Measurements from ENCODE around the gene PRAC2. TPM values are rescaled to one million over a fixed set of nuclear protein-coding genes. Genes with fewer than 3 reads are reported as not detected.

Gene PRAC2
- total RNA-seq, 2 experiments from 2014 or later: not detected

DNA sequence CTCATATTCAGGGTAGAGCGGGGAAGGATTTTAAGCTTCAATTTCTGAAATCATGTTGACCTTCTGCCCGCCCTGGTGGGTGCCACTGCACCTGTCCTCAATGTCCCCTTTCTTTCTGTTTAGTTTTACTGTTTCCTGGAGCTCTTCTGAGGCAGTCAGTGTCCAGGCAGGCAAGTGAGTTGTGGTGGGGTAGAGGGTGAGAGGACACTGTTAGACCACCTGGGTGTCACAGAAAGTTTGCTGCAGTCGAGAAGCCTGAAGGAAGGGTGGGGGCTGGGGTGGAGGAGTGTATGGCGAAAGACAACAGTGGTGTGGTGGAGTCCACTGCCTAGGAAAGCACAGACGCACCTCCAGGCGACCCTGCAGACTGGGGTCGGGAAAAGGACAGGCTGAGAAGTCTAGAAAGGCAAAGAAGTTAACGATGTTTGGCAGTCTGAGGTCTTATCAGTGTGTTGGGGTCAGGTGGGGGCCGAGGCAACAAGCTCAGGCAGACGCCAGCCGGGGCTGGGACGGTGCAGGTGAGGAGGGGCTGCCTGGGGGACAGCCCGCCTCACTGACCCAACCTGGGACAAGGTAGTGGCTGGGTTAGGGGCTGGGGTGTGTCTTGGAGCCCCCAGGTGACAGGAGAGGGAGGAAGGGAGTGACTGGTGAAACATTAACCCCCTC lies 28.9 kb downstream of the PRAC2 start:
- ChIA-PET CTCF (interaction anchor here (1.1 to 5.2 kb wide), 5 partner anchors 28 to 281 kb away, joined by 3 to 40 read pairs (median 5); partner anchors contain the start of gene PRAC2), POLR2A (no interaction called here)
- no peak for ATAC-seq
- no peak for DNase-seq
- Mint-ChIP-seq H3K27me3 (ENCODE audit: low read depth) (peaks cover 92% of the 10 kb centered on the region), H3K9me3 (ENCODE audit: insufficient read depth) (no peaks in the 10 kb centered on the region), H3K4me1 (ENCODE audit: low read depth) (no peaks in the 10 kb centered on the region), H3K27ac (no peak overlapping the region), H3K36me3 (ENCODE audit: low read depth) (no peaks in the 10 kb centered on the region), H3K4me3 (no peak overlapping the region)

DNA sequence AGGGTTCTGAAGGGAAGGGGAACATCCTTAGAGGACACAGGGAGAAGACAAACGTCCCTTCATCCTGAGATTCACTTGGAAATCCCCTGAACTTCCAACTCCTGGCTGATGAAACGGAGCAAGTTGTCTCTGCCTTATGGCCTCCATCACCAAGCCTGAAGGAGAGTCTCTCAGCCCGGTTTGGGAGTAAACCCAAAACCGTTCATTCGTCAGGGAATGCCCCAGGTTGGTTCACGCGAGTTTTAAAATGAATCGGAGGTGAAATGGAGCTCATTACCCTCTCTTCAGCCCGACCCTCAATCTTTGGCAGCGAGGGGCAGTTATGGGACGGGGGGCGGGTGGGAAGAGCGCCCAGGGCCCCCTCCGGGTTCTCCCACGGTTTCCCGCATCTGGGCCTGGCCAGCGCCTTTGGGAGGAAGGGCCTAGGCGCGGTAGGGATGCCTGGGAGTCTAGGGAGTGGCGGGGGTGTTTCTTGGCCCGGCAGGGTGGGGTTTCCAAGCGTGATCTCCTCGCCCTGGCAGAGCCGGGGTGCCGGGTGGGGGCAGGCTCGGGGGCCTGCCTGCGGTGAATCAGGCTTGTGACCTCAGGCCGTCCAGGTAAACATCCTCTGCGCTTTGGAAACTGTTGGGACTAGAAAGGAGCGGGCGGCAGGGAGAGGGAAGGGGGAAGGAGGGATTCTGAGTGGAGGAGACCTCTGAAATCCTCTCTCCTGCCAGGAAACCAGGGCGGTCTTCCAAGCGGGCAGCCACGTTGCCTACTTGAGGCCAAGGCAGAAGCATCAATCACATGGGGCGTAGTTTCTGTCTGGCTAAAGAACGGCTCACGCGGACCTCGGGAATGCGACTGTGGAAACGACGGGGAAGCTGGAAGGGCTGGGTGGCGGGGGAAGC lies 29.7 kb downstream of the PRAC2 start:
- Mint-ChIP-seq H3K9me3 (ENCODE audit: insufficient read depth) (no peaks in the 10 kb centered on the region), H3K4me1 (ENCODE audit: low read depth) (no peaks in the 10 kb centered on the region), H3K27ac (no peak overlapping the region), H3K36me3 (ENCODE audit: low read depth) (no peaks in the 10 kb centered on the region), H3K4me3 (no peak overlapping the region), H3K27me3 (ENCODE audit: low read depth) (peaks cover 91% of the 10 kb centered on the region)
- DNase-seq (no peak), ATAC-seq (no peak)
- POLR2A ChIA-PET: no interaction called here
- CTCF ChIA-PET: interaction anchor here (1.4 to 2.2 kb wide), 2 partner anchors 29 to 74 kb away, joined by 7 to 10 read pairs; no protein-coding TSS in a partner anchor

DNA sequence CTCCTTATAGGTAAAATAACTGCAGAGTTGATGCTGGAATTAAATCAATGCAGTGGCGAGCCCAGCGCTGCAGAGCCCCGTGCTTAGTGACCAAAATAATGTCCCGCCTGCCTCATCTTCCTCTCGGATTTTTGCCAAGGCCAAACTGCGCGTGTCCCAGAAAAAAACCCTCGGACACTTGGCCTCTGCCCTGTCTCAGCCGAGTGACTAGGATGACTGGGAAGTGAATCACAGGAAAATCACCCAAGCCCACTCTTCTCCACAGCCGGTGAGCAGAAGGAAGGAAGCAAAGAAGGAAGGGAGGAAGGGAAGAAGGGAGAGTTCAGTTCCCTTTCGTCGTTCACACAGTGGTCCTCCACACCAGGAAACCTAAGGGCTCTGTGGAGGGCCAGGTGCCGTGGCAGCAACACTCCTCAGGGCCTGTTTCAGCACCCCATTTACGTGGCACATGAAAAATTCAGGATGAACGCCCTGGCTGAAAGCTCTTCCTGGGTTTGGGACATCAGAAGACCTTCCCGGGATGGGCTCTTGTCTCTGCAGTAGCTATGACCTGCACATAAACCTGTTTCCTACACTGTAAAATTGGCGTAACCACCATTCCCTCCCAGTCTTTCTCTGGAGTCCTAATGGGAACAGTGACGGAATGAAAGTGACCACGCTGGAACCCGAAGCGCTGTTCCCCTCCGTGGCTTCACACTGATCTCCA lies 31.0 kb downstream of the PRAC2 start:
- CTCF ChIA-PET: interaction anchor here (1.4 kb wide), 1 partner anchor 30 kb away, joined by 7 read pairs; no protein-coding TSS in a partner anchor
- POLR2A ChIA-PET: no interaction called here
- no peaks in the 10 kb centered on the region for H3K4me1 Mint-ChIP-seq (ENCODE audit: low read depth)
- ATAC-seq (no peak), DNase-seq (no peak)
- H3K27me3 Mint-ChIP-seq (ENCODE audit: low read depth): peaks cover 92% of the 10 kb centered on the region
- no peaks in the 10 kb centered on the region for H3K9me3 Mint-ChIP-seq (ENCODE audit: insufficient read depth)
- no peaks in the 10 kb centered on the region for H3K36me3 Mint-ChIP-seq (ENCODE audit: low read depth)
- H3K27ac Mint-ChIP-seq: no peak overlapping the region
- no peak overlapping the region for H3K4me3 Mint-ChIP-seq

DNA sequence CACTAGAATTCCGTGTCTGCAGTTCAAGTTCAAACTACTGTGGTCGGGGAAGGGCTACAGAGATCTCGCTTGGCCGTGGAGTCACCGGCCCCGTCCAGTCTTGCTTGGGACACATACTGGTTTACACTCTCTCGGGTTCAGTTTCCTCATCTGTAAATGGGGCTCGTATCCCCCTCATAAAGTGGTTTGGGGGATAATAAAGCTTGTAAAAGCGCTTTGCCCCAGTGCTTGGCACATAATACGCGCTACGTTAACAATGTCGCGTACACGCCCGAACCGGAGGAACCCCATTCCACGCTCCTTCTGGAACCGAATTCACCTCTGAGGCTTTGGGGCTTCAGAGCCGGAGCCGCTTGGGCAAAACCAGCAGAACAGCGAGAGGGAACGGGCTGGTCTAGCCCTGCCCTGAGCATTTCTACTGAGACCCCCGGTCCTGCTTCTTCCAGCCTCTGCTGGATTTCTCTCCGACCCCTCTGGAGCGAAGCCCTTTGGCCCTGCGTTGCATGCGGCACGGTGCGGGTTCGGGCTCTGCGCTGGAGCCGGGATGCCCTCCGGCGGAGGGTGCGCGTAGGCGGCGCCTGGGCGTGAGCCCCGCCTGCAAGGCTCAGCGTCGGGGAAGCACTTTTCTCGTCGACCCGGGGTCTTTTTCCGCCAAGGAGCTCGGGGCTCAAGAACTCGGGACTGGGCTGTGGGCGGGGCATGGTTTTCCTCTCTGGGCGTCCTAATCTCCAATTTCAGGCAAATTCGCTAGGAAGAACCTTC lies 31.7 kb downstream of the PRAC2 start:
- H3K27ac Mint-ChIP-seq: no peak overlapping the region
- ChIA-PET POLR2A (no interaction called here), CTCF (interaction anchor here (2.3 kb wide), 1 partner anchor 30 kb away, joined by 6 read pairs; no protein-coding TSS in a partner anchor)

DNA sequence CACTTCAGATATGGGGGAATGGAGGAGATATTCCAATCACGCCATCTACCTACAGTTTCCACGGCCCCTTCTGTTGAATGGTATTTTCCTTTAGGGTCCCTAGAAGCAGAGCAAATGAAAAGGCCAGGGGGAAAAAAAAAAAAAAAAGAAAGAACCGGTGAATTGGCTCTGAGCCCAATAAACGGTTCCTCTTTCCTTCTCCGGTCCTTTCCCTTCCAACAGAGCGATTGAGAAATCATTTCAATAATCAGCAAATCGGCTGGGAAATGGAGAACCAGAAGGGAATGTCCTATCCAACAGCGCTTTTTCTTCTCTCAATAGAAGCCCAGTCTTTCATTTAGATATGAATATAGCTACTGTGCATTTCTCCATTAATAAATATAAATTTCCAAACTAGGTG lies 32.4 kb downstream of the PRAC2 start:
- ATAC-seq (no peak), DNase-seq (no peak)
- CTCF ChIA-PET: interaction anchor here (0.6 to 2.3 kb wide), 3 partner anchors 11 to 569 kb away, joined by 3 to 6 read pairs (median 3); no protein-coding TSS in a partner anchor
- H3K4me3 Mint-ChIP-seq: no peak overlapping the region
- no peak overlapping the region for H3K27ac Mint-ChIP-seq
- H3K9me3 Mint-ChIP-seq (ENCODE audit: insufficient read depth): no peaks in the 10 kb centered on the region
- no peaks in the 10 kb centered on the region for H3K36me3 Mint-ChIP-seq (ENCODE audit: low read depth)
- peaks cover 86% of the 10 kb centered on the region for H3K27me3 Mint-ChIP-seq (ENCODE audit: low read depth)
- POLR2A ChIA-PET: no interaction called here
- H3K4me1 Mint-ChIP-seq (ENCODE audit: low read depth): no peaks in the 10 kb centered on the region

More for the DNA sequence above, 31.7 kb downstream of the PRAC2 start:
- Mint-ChIP-seq H3K27me3 (ENCODE audit: low read depth) (peaks cover 89% of the 10 kb centered on the region), H3K4me3 (no peak overlapping the region), H3K9me3 (ENCODE audit: insufficient read depth) (no peaks in the 10 kb centered on the region), H3K4me1 (ENCODE audit: low read depth) (no peaks in the 10 kb centered on the region), H3K36me3 (ENCODE audit: low read depth) (no peaks in the 10 kb centered on the region)
- no peak for DNase-seq
- ATAC-seq: no peak

GRCh38 chr17:48756830-48757251 lies 33.9 kb downstream of the PRAC2 start:
- Mint-ChIP-seq H3K36me3 (ENCODE audit: low read depth) (no peaks in the 10 kb centered on the region), H3K27ac (no peak overlapping the region), H3K4me1 (ENCODE audit: low read depth) (no peaks in the 10 kb centered on the region), H3K4me3 (no peak overlapping the region), H3K9me3 (ENCODE audit: insufficient read depth) (no peaks in the 10 kb centered on the region), H3K27me3 (ENCODE audit: low read depth) (peaks cover 82% of the 10 kb centered on the region)
- POLR2A ChIA-PET: no interaction called here
- ATAC-seq (no peak), DNase-seq (no peak)
- CTCF ChIA-PET: interaction anchor here (2.3 kb wide), 1 partner anchor 32 kb away, joined by 6 read pairs; no protein-coding TSS in a partner anchor

- Mint-ChIP-seq H3K27me3 (ENCODE audit: low read depth) (peaks cover 79% of the 10 kb centered on the region), H3K36me3 (ENCODE audit: low read depth) (no peaks in the 10 kb centered on the region), H3K4me3 (no peak overlapping the region), H3K4me1 (ENCODE audit: low read depth) (no peaks in the 10 kb centered on the region), H3K9me3 (ENCODE audit: insufficient read depth) (no peaks in the 10 kb centered on the region), H3K27ac (no peak overlapping the region)
- ATAC-seq: no peak
- ChIA-PET CTCF (interaction anchor here (0.9 to 1.1 kb wide), 2 partner anchors 33 to 122 kb away, joined by 3 to 5 read pairs; no protein-coding TSS in a partner anchor), POLR2A (no interaction called here)
- DNase-seq: no peak
Observed at GRCh38 chr17:48757524-48757961, 34.6 kb downstream of the PRAC2 start.

GRCh38 chr17:48759288-48759687 lies 36.3 kb downstream of the PRAC2 start:
- Mint-ChIP-seq H3K36me3 (ENCODE audit: low read depth) (no peaks in the 10 kb centered on the region), H3K27ac (no peak overlapping the region), H3K9me3 (ENCODE audit: insufficient read depth) (no peaks in the 10 kb centered on the region), H3K27me3 (ENCODE audit: low read depth) (peaks cover 74% of the 10 kb centered on the region), H3K4me1 (ENCODE audit: low read depth) (no peaks in the 10 kb centered on the region), H3K4me3 (no peak overlapping the region)
- ATAC-seq (no peak), DNase-seq (no peak)
- CTCF ChIA-PET: interaction anchor here (0.8 kb wide), 1 partner anchor 81 kb away, joined by 3 read pairs; no protein-coding TSS in a partner anchor
- POLR2A ChIA-PET: no interaction called here

DNA sequence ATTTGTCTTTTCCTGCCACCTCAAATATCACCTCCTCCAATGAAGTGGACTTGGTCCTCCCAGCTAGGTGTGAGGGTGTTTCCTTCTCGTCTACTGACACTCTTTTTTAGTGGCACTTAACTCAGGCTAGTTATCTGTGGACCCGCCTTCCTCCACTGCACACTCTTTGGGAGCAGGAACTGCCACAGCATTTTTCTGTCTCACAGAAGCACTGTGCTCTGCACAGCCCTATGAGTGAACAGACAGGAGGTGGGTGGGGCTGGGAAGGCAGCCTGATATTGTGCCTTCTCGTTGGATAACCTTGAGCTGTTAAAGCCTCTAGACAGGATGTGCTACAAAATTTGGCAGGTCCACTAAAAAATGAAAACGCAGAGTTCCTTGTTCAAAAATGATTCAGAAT lies 37.4 kb downstream of the PRAC2 start:
- ATAC-seq (no peak), DNase-seq (no peak)
- H3K27me3 Mint-ChIP-seq (ENCODE audit: low read depth): peaks cover 72% of the 10 kb centered on the region
- ChIA-PET CTCF (interaction anchor here (0.7 kb wide), 1 partner anchor 118 kb away, joined by 3 read pairs; no protein-coding TSS in a partner anchor), POLR2A (no interaction called here)
- no peaks in the 10 kb centered on the region for H3K4me1 Mint-ChIP-seq (ENCODE audit: low read depth)
- no peak overlapping the region for H3K4me3 Mint-ChIP-seq
- no peaks in the 10 kb centered on the region for H3K36me3 Mint-ChIP-seq (ENCODE audit: low read depth)
- no peak overlapping the region for H3K27ac Mint-ChIP-seq
- H3K9me3 Mint-ChIP-seq (ENCODE audit: insufficient read depth): no peaks in the 10 kb centered on the region

- ATAC-seq (no peak), DNase-seq (no peak)
- ChIA-PET POLR2A (no interaction called here), CTCF (interaction anchor here (0.7 kb wide), 1 partner anchor 118 kb away, joined by 3 read pairs; no protein-coding TSS in a partner anchor)
- no peak overlapping the region for H3K4me3 Mint-ChIP-seq
- H3K9me3 Mint-ChIP-seq (ENCODE audit: insufficient read depth): no peaks in the 10 kb centered on the region
- H3K36me3 Mint-ChIP-seq (ENCODE audit: low read depth): no peaks in the 10 kb centered on the region
- H3K27ac Mint-ChIP-seq: no peak overlapping the region
- peaks cover 66% of the 10 kb centered on the region for H3K27me3 Mint-ChIP-seq (ENCODE audit: low read depth)
- no peaks in the 10 kb centered on the region for H3K4me1 Mint-ChIP-seq (ENCODE audit: low read depth)
Observed at GRCh38 chr17:48761114-48761513, 38.1 kb downstream of the PRAC2 start.

GRCh38 chr17:48767263-48767774 lies 44.3 kb downstream of the PRAC2 start:
- no peak for DNase-seq
- Mint-ChIP-seq H3K27ac (no peak overlapping the region), H3K4me3 (no peak overlapping the region), H3K27me3 (ENCODE audit: low read depth) (peaks cover 43% of the 10 kb centered on the region), H3K36me3 (ENCODE audit: low read depth) (no peaks in the 10 kb centered on the region), H3K9me3 (ENCODE audit: insufficient read depth) (no peaks in the 10 kb centered on the region), H3K4me1 (ENCODE audit: low read depth) (peaks cover 5% of the 10 kb centered on the region)
- no peak for ATAC-seq
- CTCF ChIA-PET: interaction anchor here (0.9 to 2.8 kb wide), 6 partner anchors 43 to 247 kb away, joined by 3 to 12 read pairs (median 4); no protein-coding TSS in a partner anchor
- POLR2A ChIA-PET: no interaction called here

Measured in activated CD8-positive, alpha-beta T cell treated with anti-CD3 and anti-CD28 coated beads, Interleukin-2, amount 10 ng/mL, durations not matched to agents 7 days and 5 days (primary cell).